Measurements from ENCODE around the gene AKAP17A.
"Not testable (repeated sequence)": the region's sequence is repeated elsewhere in the genome, so short reads cannot be mapped to it uniquely, and the experiment has no call there.

AKAP17A gene, protein sequence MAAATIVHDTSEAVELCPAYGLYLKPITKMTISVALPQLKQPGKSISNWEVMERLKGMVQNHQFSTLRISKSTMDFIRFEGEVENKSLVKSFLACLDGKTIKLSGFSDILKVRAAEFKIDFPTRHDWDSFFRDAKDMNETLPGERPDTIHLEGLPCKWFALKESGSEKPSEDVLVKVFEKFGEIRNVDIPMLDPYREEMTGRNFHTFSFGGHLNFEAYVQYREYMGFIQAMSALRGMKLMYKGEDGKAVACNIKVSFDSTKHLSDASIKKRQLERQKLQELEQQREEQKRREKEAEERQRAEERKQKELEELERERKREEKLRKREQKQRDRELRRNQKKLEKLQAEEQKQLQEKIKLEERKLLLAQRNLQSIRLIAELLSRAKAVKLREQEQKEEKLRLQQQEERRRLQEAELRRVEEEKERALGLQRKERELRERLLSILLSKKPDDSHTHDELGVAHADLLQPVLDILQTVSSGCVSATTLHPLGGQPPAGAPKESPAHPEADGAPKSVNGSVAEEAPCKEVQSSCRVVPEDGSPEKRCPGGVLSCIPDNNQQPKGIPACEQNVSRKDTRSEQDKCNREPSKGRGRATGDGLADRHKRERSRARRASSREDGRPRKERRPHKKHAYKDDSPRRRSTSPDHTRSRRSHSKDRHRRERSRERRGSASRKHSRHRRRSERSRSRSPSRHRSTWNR

DNA sequence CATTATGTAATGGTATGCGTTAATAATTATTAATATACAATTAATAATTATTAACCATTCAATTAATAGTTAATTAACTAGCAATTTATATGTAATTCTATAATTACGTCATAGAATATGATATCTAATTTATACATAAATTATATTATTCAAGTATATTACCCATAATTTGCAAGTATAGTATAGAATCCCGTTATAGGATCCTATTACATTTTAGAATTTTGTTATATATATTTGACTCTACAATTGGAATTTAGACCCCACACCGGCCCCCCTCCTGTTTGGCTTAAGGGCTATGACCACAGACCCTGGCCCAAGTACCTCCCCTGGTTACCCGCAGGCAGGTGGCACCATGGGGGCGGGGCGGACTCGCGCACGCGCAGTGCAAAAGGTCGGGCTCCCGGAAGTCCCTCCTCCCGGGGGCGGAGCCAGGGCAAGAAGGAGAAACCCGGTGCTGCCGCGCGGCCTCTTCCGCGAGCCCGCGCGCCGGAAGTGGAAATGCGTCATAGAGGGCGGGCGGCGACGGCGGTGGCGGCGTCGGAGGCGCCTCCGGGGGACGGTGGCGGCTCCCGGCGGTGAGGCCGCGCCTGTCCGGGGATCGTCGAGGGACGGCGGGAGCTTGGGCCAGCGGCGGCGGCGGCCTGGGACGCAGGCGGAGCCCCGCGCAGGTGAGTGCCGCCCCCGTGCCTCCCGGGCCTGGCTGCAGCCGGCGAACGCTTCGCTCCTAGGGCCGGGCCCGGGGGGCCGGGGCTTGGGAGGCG lies at the start of gene AKAP17A:
Gene AKAP17A (plus strand): TSS at position 503 of the 761 bp plus-strand sequence. CDS start 1,859 bp downstream, outside the sequence.
- DNase-seq (ENCODE audit: low read depth in 3 of 3), result peak; percentile 98 to 99 (median 98)

GRCh38 chrX:1542994-1543725 lies 48.2 kb upstream of the AKAP17A start:
- DNase-seq (ENCODE audit: low read depth in 3 of 3), result no peak

DNA sequence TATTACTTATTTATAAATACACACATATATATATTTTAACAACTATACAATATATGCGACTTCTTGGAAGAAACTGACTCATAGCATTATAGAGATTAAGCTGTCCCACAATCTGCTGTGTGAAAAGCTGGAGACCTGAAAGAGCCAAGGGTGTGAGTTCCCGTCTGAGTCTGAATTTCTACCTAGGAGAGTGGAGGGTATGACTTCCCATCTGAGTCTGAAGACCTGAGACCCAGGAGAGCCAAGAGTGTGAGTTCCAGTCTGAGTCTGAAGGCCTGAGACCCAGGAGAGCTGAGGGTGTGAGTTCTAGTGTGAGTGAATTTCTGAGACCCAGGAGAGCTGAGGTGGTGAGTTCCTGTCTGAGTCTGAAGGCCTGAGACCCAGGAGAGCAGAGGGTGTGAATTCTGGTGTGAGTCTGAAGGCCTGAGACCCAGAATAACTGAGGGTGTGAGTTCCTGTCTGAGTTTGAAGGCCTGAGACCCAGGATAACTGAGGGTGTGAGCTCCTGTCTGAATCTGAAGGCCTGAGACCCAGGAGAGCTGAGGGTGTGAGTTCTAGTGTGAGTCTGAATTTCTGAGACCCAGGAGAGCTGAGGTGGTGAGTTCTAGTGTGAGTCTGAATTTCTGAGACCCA lies 45.5 kb upstream of the AKAP17A start:
- DNase-seq (ENCODE audit: low read depth in 3 of 3), result no peak

DNA sequence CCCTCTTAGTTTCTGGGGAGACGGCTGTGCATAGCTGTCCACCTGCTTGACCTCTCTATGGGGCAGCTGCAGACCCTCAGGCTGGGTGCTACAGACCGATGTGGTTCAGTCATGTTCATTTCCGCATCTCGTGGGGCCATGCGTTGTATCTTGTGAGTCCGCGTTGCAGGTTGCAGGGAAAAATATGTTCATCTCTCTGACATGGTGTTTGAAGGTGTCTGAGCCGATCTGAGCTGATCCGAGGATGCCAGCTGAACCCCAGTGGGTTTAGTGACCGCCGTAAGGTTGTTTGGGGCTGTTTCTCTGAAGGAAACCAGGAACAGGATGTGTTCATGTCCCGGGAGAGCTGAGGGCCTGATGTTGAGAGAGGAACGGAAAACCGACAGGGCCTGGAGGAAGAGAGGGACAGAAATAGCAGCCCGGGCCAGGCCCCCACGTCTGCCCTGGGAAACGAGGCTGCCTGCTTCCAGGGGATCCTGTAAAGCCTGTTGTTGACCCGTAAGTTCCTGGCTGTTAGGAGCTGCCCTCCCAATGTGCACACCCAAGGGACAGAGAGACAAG lies 44.6 kb upstream of the AKAP17A start:
- DNase-seq (ENCODE audit: low read depth in 3 of 3), result no peak

GRCh38 chrX:1551959-1552546 lies 39.4 kb upstream of the AKAP17A start:
- DNase-seq (ENCODE audit: low read depth in 3 of 3), result no peak

DNA sequence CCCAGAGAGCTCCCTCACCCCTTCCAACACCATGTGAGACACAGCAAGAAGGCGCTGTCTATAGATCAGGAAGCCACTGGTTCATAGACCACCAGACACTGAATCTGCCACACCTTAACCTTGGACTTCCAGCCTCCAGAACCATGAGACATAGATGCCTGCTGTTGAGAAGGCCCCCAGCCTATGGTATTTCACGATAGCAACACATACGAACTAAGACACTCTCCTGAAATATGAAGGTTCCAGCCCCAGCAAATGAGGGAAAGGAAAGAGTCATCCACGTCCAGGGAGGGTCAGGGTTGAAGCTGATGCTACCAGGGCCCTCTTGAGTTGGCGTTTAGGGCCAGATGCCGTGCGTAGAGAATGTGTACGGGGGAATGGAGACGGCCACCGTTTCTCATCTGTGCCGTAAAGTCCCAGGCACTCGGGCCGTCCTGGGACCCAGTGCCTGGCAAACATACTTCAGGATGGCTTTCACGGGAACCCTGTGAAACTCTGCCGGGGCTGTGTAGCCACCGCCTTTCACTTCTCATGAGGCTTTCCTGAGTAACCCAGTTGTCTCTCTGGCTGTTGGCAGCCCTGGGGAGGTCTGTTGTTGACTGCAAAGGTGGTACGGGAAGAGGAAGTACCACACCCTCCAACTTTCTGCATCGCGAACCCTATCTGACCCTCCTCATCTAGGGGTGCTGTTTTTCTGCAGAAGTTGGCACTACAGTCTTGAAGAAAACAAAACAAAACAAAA lies 36.8 kb upstream of the AKAP17A start:
- no peak for DNase-seq (ENCODE audit: low read depth in 3 of 3)

DNA sequence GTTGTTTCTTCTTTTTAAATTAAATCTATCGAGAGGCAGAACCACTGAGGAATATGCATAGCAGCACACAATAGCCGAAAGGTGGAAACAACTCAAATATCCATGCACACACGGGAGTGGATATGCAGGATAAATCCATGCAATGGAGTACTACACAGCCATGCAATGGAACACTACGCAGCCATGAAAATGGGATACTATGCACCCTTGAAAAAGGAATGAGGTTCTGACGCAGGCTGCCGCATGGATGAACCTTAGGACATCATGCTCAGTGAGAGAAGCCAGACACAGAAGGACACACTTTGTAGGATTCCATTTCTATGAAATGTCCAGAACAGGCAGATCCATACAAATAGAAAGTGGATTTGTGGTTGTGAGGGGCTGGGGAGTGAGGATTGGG lies 36.0 kb upstream of the AKAP17A start:
- no peak for DNase-seq (ENCODE audit: low read depth in 3 of 3)

GRCh38 chrX:1557442-1557841 lies 34.0 kb upstream of the AKAP17A start:
- DNase-seq (ENCODE audit: low read depth in 3 of 3), result not testable (repeated sequence)

DNA sequence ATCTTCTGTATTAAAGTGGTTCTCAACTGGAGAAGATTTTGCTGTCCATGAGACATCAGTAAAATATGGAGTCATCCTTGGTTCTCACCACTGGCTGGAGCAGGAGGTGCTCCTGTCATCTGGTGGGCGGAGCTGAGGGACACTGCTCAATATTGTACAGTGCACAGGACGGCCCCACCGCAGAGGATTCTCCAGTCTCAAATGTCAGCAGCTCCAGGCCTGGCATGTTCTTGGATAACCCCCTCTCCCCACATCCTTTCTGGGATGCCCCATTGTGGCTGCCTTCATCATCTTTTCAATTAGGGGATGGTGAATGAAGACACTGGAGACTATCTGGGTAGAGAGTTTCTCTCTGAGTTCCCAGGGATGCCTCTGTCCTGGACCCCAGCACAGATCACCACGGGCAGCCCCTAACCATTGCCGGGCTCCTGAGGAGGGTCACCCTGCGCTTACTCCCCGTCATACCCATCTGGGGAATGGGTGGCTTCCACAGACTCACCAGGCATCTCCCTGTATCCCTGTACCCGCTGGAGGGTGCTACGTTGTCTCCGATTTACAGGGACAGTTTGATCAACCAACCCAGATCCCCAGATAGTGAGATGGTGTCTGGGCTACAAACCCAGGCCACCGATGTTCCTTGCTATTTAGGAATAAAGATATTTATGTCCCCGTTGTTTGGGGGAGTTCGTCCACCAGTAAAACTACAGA lies 32.5 kb upstream of the AKAP17A start:
- DNase-seq (ENCODE audit: low read depth in 3 of 3), result no peak

- no peak for DNase-seq (ENCODE audit: low read depth in 3 of 3)
Measured at GRCh38 chrX:1561164-1561563, 30.2 kb upstream of the AKAP17A start.

GRCh38 chrX:1564077-1564476 lies 27.3 kb upstream of the AKAP17A start:
- not testable (repeated sequence) for DNase-seq (ENCODE audit: low read depth in 3 of 3)

GRCh38 chrX:1564750-1565683 lies 26.4 kb upstream of the AKAP17A start:
- no peak for DNase-seq (ENCODE audit: low read depth in 3 of 3)

DNA sequence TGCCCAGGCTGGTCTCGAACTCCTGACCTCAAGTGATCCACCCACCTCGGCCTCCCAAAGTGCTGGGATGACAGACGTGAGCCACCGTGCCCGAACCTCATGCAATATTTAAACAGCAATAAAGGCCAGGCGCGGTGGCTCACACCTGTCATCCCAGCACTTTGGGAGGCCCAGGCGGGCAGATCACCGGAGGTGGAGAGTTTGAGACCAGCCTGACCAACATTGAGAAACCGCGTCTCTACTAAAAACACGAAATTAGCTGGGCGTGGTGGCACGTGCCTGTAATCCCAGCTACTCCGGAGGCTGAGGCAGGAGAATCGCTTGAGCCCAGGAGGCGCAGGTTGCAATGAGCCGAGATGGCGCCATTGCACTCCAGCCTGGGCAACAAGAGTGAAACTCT lies 17.2 kb upstream of the AKAP17A start:
- DNase-seq (ENCODE audit: low read depth in 3 of 3), result not testable (repeated sequence)

- no peak for DNase-seq (ENCODE audit: low read depth in 3 of 3)
Measured at GRCh38 chrX:1576201-1576992, 15.0 kb upstream of the AKAP17A start.

GRCh38 chrX:1577845-1578244 lies 13.6 kb upstream of the AKAP17A start:
- DNase-seq (ENCODE audit: low read depth in 3 of 3), result no peak

DNA sequence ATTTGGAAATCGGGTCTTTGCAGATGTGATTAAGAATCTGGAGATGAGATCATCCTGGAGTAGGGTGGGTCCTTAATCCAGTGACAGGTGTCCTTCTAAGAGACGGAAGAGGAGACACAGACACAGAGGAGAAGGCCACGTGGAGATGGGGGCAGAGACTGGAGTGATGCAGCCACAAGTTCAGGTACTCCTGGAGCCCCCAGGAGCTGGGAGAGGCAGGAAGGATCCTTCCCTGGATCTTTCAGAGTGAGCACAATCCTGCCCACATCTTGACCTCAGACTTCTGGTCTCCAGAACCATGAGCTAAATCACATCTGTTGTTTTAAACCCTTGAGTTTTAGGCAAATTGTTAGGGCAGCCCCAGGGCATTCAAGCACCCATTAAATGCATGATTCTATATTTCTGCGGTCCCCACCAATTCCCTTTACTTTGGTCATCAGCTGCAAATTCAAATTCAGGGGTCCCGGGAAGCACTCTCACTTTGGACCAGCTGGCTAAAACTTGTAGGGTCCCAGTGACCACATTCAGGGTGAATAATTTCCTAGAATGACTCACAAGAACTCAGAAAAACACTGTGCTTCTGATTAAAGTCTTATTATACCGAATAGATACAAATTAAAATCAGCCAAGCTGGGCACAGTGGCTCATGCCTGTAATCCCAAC lies 12.8 kb upstream of the AKAP17A start:
- DNase-seq (ENCODE audit: low read depth in 3 of 3), result no peak

DNA sequence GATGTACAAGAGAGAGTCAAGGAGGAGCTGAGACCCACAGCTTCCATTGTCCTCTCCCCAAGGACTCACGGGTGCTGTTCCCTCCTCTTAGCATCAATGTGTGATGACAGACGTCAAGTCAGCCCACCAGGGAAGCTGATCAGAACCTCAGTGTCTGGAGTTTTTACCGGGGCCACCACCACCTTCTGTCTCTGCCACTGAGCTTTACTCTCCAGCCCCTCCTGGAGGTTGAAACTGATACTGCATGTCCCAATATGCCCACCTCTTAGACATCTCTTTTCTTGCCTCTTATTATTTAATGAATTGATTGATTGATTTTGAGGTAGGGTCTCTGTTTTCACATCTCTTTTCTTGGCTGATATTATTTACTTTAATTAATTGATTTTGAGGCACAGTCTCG lies 10.3 kb upstream of the AKAP17A start:
- peak; percentile 69 to 80 (median 74) for DNase-seq (ENCODE audit: low read depth in 3 of 3)

Data from stimulated activated CD4-positive, alpha-beta T cell treated with anti-CD3 and anti-CD28 coated beads, TNF-alpha, amount 100 ng/mL, for 48 hours (primary cell).